Panc1 (cell line): ENCODE measurements around the gene UBE2Q2. TPM values are rescaled to one million over a fixed set of nuclear protein-coding genes. Genes with fewer than 3 reads are reported as not detected.
"Not testable (repeated sequence)": the region's sequence is repeated elsewhere in the genome, so short reads cannot be mapped to it uniquely, and the experiment has no call there.

Experiments
- ATAC-seq: fragments of 200-7000 bp; cut with Tn5 transposase; 2 replicates; pipeline ENCODE4 v1.9.1; 2020; ENCODE audit warnings: mild to moderate bottlenecking, moderate library complexity
- BruUV-seq: library from RNA; stranded (reverse); fragments of 400-500 nt; replicated peaks from 2 replicates; lab custom pipeline; 2021; lab: Mats Ljungman, UMichigan
- CTCF ChIA-PET: fragments of 300-600 bp; sonication (Branson Sonifier 250); formaldehyde crosslinking; loops from one replicate; lab custom pipeline; 2022; ENCODE audit warnings: antibody characterized with exemption; lab: Charles Lee
- POLR2A ChIA-PET: fragments of 300-600 bp; sonication (Branson Sonifier 250); formaldehyde crosslinking; loops from one replicate; lab custom pipeline; 2022; ENCODE audit warnings: antibody characterized with exemption; lab: Charles Lee
- DNase-seq: peaks from one replicate; pipeline ENCODE4 v3.0.0-alpha.2; 2010; ENCODE audit warnings: low read depth, low spot score
- H3K27ac ChIP-seq: 2 replicates; pipeline ENCODE4 v1.5.1; 2011; ENCODE audit warnings: mild to moderate bottlenecking, low read length, inconsistent platforms
- H3K27me3 ChIP-seq: fragments of 200-500 bp; sonication (Bioruptor generic); 2 replicates; pipeline ENCODE4 v1.6.0; 2014; ENCODE audit warnings: low read length, inconsistent platforms; ENCODE audit not compliant: control insufficient read depth, insufficient read depth
- H3K36me3 ChIP-seq: fragments of 200-500 bp; sonication (Bioruptor generic); 2 replicates; pipeline ENCODE4 v1.5.1; 2014; ENCODE audit warnings: inconsistent platforms, mild to moderate bottlenecking, low read length, moderate library complexity; ENCODE audit not compliant: control insufficient read depth, insufficient read depth
- H3K4me1 ChIP-seq: 2 replicates; pipeline ENCODE4 v1.5.1; 2011; ENCODE audit warnings: inconsistent platforms, mild to moderate bottlenecking, low read length, moderate library complexity; ENCODE audit not compliant: control insufficient read depth, insufficient read depth
- H3K4me3 ChIP-seq, 2 experiments: 2 replicates each; pipeline ENCODE4 v1.5.1; 2011 to 2012; ENCODE audit warnings: low read depth in 2 of 2, low read length in 2 of 2, mild to moderate bottlenecking in 2 of 2, inconsistent platforms in 1 of 2, moderate library complexity in 1 of 2
- H3K9me3 ChIP-seq: fragments of 200-500 bp; sonication (Bioruptor generic); 2 replicates; pipeline ENCODE4 v1.5.1; 2014; ENCODE audit warnings: low read depth, mild to moderate bottlenecking, inconsistent platforms, low read length, moderate library complexity; ENCODE audit not compliant: control insufficient read depth, insufficient read depth
- CTCF ChIP-seq: fragments of 450-650 bp; IDR thresholded peaks from 2 replicates; pipeline ENCODE4 v1.5.1; 2017; ENCODE audit warnings: mild to moderate bottlenecking
- POLR2AphosphoS5 ChIP-seq: IDR thresholded peaks from 2 replicates; pipeline ENCODE4 v1.6.1; 2012; ENCODE audit warnings: mild to moderate bottlenecking, low read depth, low read length, moderate library complexity
- REST ChIP-seq, 2 experiments: IDR thresholded peaks; 2 replicates each; pipeline ENCODE4 v1.6.1; 2011 to 2012; ENCODE audit warnings: low read depth in 2 of 2, control low read depth in 1 of 2, low read length in 1 of 2, mild to moderate bottlenecking in 1 of 2, moderate library complexity in 1 of 2; ENCODE audit not compliant: insufficient read depth in 1 of 2
- SIN3A ChIP-seq: IDR thresholded peaks from 2 replicates; pipeline ENCODE4 v1.6.1; 2012; ENCODE audit warnings: low read depth, mild to moderate bottlenecking, low read length, moderate library complexity, borderline replicate concordance; ENCODE audit not compliant: insufficient read depth
- TCF7L2 ChIP-seq: IDR thresholded peaks from 2 replicates; pipeline ENCODE4 v1.6.1; 2011; ENCODE audit warnings: mild to moderate bottlenecking, low read depth, low read length, inconsistent platforms
- in situ Hi-C: cut with HindIII; loops from 2 replicates; pipeline ENCODE4 v1.10.0; 2016; ENCODE audit warnings: low sequenced_read_pairs, low pct_unique_long_range_greater_than_20kb
- intact Hi-C: fragments of 100-400 bp; cut with micrococcal nuclease; formaldehyde crosslinking; loops from one replicate; pipeline ENCODE4 v1.10.0; 2022; ENCODE audit not compliant: unreplicated experiment
- total RNA-seq: library from RNA; stranded (reverse); gene quantifications from one replicate; pipeline ENCODE4 v1.2.1, GENCODE V29; 2021; ENCODE audit not compliant: unreplicated experiment

UBE2Q2 gene
- total RNA-seq, 1 experiment from 2014 or later = 39.2 TPM

- H3K4me1 ChIP-seq = no peaks in the 10 kb centered on the region
- DNase-seq (no peak), ATAC-seq (no peak)
- no peak overlapping the region for H3K4me3 ChIP-seq
- H3K27ac ChIP-seq = no peak overlapping the region
- H3K36me3 ChIP-seq = peaks cover 2% of the 10 kb centered on the region; the same call in 1 of the 2 replicates
- ChIA-PET CTCF (no interaction called here), POLR2A (no interaction called here)
- H3K27me3 ChIP-seq = no peaks in the 10 kb centered on the region
- no TSS peak for BruUV-seq
- in situ Hi-C loops (no loop called here), intact Hi-C loops (no loop called here)
- TF ChIP-seq POLR2AphosphoS5 (no peak), REST (IDR thresholded peaks at IDR 0.05; ENCODE audit: insufficient read depth in 1 of 2, low read depth in 2 of 2, low read length in 1 of 2) (no peak), SIN3A (no peak), CTCF (no peak), TCF7L2 (no peak)
- no peaks in the 10 kb centered on the region for H3K9me3 ChIP-seq
Measured at GRCh38 chr15:75869446-75869845, 26.2 kb downstream of the UBE2Q2 start.

- in situ Hi-C loops, CTCF ChIA-PET, POLR2A ChIA-PET: not testable (repeated sequence)
Measured at GRCh38 chr15:75871589-75871988, 28.3 kb downstream of the UBE2Q2 start.

GRCh38 chr15:75872403-75872990, 29.2 kb downstream of the UBE2Q2 start:
- intact Hi-C loops (no loop called here), in situ Hi-C loops (no loop called here)
- BruUV-seq = no TSS peak
- TF ChIP-seq POLR2AphosphoS5 (no peak), SIN3A (no peak), TCF7L2 (no peak), REST (IDR thresholded peaks at IDR 0.05; ENCODE audit: insufficient read depth in 1 of 2, low read depth in 2 of 2, low read length in 1 of 2) (no peak), CTCF (no peak)
- no peak overlapping the region for H3K4me3 ChIP-seq
- peaks cover 2% of the 10 kb centered on the region; the same call in 1 of the 2 replicates for H3K36me3 ChIP-seq
- ATAC-seq (no peak), DNase-seq (no peak)
- H3K27me3 ChIP-seq = no peaks in the 10 kb centered on the region
- no peaks in the 10 kb centered on the region for H3K4me1 ChIP-seq
- no peak overlapping the region for H3K27ac ChIP-seq
- ChIA-PET CTCF (no interaction called here), POLR2A (interaction anchor here (0.6 kb wide), 2 partner anchors 294 to 620 kb away, joined by 3 read pairs; no protein-coding TSS in a partner anchor)
- H3K9me3 ChIP-seq = no peaks in the 10 kb centered on the region

More at GRCh38 chr15:75871589-75871988, 28.3 kb downstream of the UBE2Q2 start:
- H3K27ac ChIP-seq, DNase-seq, H3K4me1 ChIP-seq, BruUV-seq, intact Hi-C loops, H3K36me3 ChIP-seq, ATAC-seq, H3K9me3 ChIP-seq, H3K4me3 ChIP-seq, H3K27me3 ChIP-seq: not testable (repeated sequence)
